NB4 (cell line): Measurements from ENCODE around the gene SPATA9.

Experiments used
- POLR2A ChIP-seq: IDR thresholded peaks from 2 replicates; pipeline ENCODE4 v1.6.1; 2011; ENCODE audit warnings: mild to moderate bottlenecking; ENCODE audit not compliant: insufficient read length; ENCODE audit errors: extremely low read depth
- TF ChIP-seq, protein P1 (sequence below): IDR thresholded peaks from one replicate; pipeline ENCODE4 v1.5.1; 2012; ENCODE audit warnings: low read depth, low read length

DNA sequence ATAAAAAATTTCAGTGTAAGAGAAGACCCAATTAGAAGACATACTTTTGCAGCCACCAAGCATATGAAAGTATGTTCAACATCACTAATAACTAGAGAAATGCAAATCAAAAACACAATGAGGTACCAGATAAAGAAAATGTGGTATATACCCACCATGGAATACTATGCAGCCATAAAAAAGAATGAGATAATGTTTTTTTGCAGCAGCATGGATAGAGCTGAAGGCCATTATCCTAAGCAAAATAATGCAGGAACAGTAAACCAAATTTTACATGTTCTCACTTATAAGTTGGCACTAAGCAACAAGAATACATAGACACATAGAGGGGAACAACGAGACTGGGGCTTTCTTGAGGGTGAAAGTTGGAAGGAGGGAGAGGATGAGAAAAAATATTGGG lies 6.9 kb upstream of the SPATA9 start:
- TF ChIP-seq POLR2A, result no peak
- TF ChIP-seq, protein P1, sequence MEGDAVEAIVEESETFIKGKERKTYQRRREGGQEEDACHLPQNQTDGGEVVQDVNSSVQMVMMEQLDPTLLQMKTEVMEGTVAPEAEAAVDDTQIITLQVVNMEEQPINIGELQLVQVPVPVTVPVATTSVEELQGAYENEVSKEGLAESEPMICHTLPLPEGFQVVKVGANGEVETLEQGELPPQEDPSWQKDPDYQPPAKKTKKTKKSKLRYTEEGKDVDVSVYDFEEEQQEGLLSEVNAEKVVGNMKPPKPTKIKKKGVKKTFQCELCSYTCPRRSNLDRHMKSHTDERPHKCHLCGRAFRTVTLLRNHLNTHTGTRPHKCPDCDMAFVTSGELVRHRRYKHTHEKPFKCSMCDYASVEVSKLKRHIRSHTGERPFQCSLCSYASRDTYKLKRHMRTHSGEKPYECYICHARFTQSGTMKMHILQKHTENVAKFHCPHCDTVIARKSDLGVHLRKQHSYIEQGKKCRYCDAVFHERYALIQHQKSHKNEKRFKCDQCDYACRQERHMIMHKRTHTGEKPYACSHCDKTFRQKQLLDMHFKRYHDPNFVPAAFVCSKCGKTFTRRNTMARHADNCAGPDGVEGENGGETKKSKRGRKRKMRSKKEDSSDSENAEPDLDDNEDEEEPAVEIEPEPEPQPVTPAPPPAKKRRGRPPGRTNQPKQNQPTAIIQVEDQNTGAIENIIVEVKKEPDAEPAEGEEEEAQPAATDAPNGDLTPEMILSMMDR, result no peak
